Measurements from ENCODE around the gene RAB44.

- no peak for TF ChIP-seq EZH2 (IDR thresholded peaks at IDR 0.05; ENCODE audit: borderline replicate concordance, insufficient read depth, low read depth, low read length, poor library complexity, severe bottlenecking)
- TF ChIP-seq CTCF (IDR thresholded peaks at IDR 0.05), result no peak
Observed at GRCh38 chr6:36699348-36699747, 1.7 kb downstream of the RAB44 start.
